Peyer's patch (tissue), 4 donors: Measurements from ENCODE around the gene AHCTF1.

Experiments used
- POLR2A ChIP-seq, 2 donors: fragments of 450-650 bp; IDR thresholded peaks; one replicate each; pipeline ENCODE4 v1.5.1; 2017; ENCODE audit warnings: antibody characterized with exemption in 2 of 2, mild to moderate bottlenecking in 2 of 2, moderate library complexity in 2 of 2
- TF ChIP-seq, protein P1 (sequence below), 6 experiments: fragments of 450-650 bp in 4 of 6; fragments of 200-600 bp in 2 of 6; sonication (generic) in 1 of 6; IDR thresholded peaks; one replicate each; pipeline ENCODE4 v1.5.1; 2017 to 2019; ENCODE audit warnings: antibody characterized with exemption in 6 of 6, mild to moderate bottlenecking in 3 of 6, moderate library complexity in 1 of 6

- TF ChIP-seq, protein P1, sequence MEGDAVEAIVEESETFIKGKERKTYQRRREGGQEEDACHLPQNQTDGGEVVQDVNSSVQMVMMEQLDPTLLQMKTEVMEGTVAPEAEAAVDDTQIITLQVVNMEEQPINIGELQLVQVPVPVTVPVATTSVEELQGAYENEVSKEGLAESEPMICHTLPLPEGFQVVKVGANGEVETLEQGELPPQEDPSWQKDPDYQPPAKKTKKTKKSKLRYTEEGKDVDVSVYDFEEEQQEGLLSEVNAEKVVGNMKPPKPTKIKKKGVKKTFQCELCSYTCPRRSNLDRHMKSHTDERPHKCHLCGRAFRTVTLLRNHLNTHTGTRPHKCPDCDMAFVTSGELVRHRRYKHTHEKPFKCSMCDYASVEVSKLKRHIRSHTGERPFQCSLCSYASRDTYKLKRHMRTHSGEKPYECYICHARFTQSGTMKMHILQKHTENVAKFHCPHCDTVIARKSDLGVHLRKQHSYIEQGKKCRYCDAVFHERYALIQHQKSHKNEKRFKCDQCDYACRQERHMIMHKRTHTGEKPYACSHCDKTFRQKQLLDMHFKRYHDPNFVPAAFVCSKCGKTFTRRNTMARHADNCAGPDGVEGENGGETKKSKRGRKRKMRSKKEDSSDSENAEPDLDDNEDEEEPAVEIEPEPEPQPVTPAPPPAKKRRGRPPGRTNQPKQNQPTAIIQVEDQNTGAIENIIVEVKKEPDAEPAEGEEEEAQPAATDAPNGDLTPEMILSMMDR (IDR thresholded peaks at IDR 0.05), result no peak
- no peak for TF ChIP-seq POLR2A (IDR thresholded peaks at IDR 0.05)
Observed at GRCh38 chr1:246923482-246923881, 8.3 kb downstream of the AHCTF1 start.
